ENCODE measurements around the gene PPP1R17.

PPP1R17 gene

GRCh38 chr7:31687024-31687748 is at the start of gene PPP1R17:
PPP1R17 (plus strand) TSS chr7:31687215; CDS start chr7:31692442, 5,227 bp downstream.
- no peak for DNase-seq

- no peak for DNase-seq
Measured at GRCh38 chr7:31640381-31640780, 46.6 kb upstream of the PPP1R17 start.

- DNase-seq, result no peak
Measured at GRCh38 chr7:31642681-31643115, 44.3 kb upstream of the PPP1R17 start.

- DNase-seq, result no peak
Measured at GRCh38 chr7:31646942-31647341, 40.1 kb upstream of the PPP1R17 start.

GRCh38 chr7:31647511-31647910 is 39.5 kb upstream of the PPP1R17 start:
- DNase-seq, result no peak

GRCh38 chr7:31648288-31648687 is 38.7 kb upstream of the PPP1R17 start:
- no peak for DNase-seq

GRCh38 chr7:31648880-31649279 is 38.1 kb upstream of the PPP1R17 start:
- DNase-seq, result no peak

- DNase-seq, result no peak
Measured at GRCh38 chr7:31651234-31652062, 35.6 kb upstream of the PPP1R17 start.

- DNase-seq, result no peak
Measured at GRCh38 chr7:31652063-31652326, 35.0 kb upstream of the PPP1R17 start.

- DNase-seq, result no peak
Measured at GRCh38 chr7:31663072-31663471, 23.9 kb upstream of the PPP1R17 start.

- no peak for DNase-seq
Measured at GRCh38 chr7:31664890-31665289, 22.1 kb upstream of the PPP1R17 start.

- DNase-seq, result no peak
Measured at GRCh38 chr7:31665546-31665945, 21.5 kb upstream of the PPP1R17 start.

- no peak for DNase-seq
Measured at GRCh38 chr7:31669461-31669860, 17.6 kb upstream of the PPP1R17 start.

GRCh38 chr7:31679574-31680305 is 7.3 kb upstream of the PPP1R17 start:
- no peak for DNase-seq

- DNase-seq, result no peak
Measured at GRCh38 chr7:31683445-31684225, 3.4 kb upstream of the PPP1R17 start.

- DNase-seq, result no peak
Measured at GRCh38 chr7:31688372-31688771, 1.4 kb downstream of the PPP1R17 start.

GRCh38 chr7:31688996-31689395 is 2.0 kb downstream of the PPP1R17 start:
- no peak for DNase-seq

GRCh38 chr7:31690935-31691334 is 3.9 kb downstream of the PPP1R17 start:
- no peak for DNase-seq

- DNase-seq, result no peak
Measured at GRCh38 chr7:31692451-31692850, 5.4 kb downstream of the PPP1R17 start.

- no peak for DNase-seq
Measured at GRCh38 chr7:31692871-31693270, 5.9 kb downstream of the PPP1R17 start.

- DNase-seq, result no peak
Measured at GRCh38 chr7:31695859-31696614, 9.0 kb downstream of the PPP1R17 start.

GRCh38 chr7:31699050-31699449 is 12.0 kb downstream of the PPP1R17 start:
- DNase-seq, result no peak
